ENCODE results near the gene PPP3CA.

Gene PPP3CA

GRCh38 chr4:101089168-101089567 lies 258.2 kb downstream of the PPP3CA start:
- H3K27ac ChIP-seq = peak overlapping the region; percentile 85

GRCh38 chr4:101086801-101087586 lies 260.3 kb downstream of the PPP3CA start:
- no peak for TF ChIP-seq CTCF (conservative IDR thresholded peaks at IDR 0.05)
- no peak overlapping the region for H3K27ac ChIP-seq

More at GRCh38 chr4:101089168-101089567, 258.2 kb downstream of the PPP3CA start:
- TF ChIP-seq CTCF (conservative IDR thresholded peaks at IDR 0.05) = no peak

GRCh38 chr4:101083131-101083530 lies 264.2 kb downstream of the PPP3CA start:
- H3K27ac ChIP-seq = no peak overlapping the region
- no peak for TF ChIP-seq CTCF (conservative IDR thresholded peaks at IDR 0.05)

- H3K27ac ChIP-seq = no peak overlapping the region
- no peak for TF ChIP-seq CTCF (conservative IDR thresholded peaks at IDR 0.05)
These were observed 265.5 kb downstream of the PPP3CA start for GRCh38 chr4:101081695-101082369.

- no peak overlapping the region for H3K27ac ChIP-seq
- TF ChIP-seq CTCF (conservative IDR thresholded peaks at IDR 0.05) = no peak
These were observed 266.2 kb downstream of the PPP3CA start for GRCh38 chr4:101081166-101081565.

GRCh38 chr4:101078950-101079349 lies 268.4 kb downstream of the PPP3CA start:
- H3K27ac ChIP-seq = 0 out of 2 replicates have a peak overlapping the region, but pooled peaks have one; percentile 4
- no peak for TF ChIP-seq CTCF (conservative IDR thresholded peaks at IDR 0.05)

- no peak for TF ChIP-seq CTCF (conservative IDR thresholded peaks at IDR 0.05)
These were observed 271.3 kb downstream of the PPP3CA start for GRCh38 chr4:101076032-101076431.

More at GRCh38 chr4:101076032-101076431, 271.3 kb downstream of the PPP3CA start:
- H3K27ac ChIP-seq = no peak overlapping the region
